ENCODE data around the gene TMEM135.

TMEM135 gene

DNA sequence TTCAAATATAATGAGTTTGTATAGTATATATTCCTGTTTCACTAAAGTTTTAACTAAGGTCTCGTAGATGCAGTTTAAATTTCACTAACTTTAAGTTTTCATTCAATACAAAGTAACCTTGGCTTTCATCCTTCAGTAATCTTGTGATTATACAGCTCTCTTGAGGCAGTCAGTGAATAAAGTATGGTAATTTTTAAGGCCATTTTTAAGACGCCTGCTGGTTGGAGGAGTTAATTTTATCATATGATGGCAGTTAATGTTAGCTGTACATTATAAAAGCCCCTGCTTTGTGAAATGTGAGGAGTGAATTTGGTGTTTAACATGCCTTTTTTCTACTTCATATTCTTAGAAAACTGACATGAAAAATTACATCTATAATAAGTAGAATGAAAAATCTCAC lies 163.6 kb downstream of the TMEM135 start:
- no peak for DNase-seq

DNA sequence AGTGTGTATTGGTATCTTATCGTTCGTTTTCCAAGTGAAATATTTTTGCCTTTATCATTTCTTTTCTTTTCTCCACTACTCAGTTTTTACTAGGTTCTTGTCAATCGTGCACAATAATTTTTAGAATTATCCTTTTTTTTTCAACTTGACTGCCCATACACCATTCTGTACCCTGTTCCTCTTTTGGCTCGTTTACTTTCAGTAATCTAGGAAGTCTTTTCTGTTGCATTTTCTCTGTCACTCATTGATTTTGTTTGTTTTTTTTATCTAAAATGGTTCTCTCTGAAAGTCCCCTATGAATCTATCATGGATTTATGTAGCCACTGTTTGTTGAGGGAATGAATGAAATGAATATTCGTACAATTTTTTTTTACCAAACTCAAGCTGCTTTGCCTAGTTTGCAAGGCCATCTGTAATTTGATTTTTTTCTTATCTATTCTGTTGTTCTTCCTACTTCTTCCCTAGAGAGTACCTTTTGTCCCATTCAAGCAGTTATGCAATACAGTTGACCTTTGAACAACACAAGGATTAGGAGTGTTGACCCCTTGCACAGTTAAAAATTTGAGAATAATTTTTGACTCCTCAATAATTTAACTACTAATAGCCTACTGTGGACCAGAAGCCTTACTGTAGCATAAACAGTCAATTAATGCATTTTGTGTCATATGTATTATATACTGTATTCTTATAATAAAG lies 166.3 kb downstream of the TMEM135 start:
- DNase-seq = no peak

DNA sequence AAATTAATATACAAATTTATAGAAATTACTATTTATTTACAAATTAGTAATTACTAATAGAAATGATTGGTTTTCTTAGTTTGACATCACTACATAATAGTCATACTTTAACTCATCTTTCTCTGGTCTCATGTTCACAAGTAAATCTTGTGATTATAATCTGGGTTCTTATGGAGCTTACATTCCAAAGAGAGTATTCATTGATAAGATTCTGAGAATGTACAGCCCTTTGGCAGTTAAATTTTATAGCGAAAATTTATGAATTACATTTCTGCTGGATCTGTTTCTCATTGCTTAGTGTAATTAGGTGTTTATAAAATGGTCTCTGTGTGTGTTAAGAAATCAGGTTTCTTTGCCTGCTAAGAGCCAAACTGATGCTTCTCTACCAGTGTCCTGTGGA lies 175.2 kb downstream of the TMEM135 start:
- no peak for DNase-seq

DNA sequence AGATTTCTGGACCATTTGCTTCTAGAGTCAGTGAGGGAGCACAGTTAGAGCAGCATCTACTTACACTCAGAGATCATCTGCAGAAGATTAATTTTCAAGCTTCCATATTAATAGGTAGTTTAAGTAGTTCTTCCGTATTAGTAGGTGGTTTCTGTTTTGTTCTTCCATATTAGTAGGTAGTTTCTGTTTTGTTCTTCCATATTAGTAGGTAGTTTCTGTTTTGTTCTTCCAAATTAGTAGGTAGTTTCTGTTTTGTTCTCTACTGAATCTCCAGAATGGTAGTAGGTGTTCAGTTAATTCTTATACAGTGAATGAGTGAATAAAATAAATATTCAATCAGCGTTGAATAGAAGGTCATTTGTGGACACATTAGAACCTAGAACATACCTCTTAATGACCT lies 175.7 kb downstream of the TMEM135 start:
- DNase-seq = no peak

DNA sequence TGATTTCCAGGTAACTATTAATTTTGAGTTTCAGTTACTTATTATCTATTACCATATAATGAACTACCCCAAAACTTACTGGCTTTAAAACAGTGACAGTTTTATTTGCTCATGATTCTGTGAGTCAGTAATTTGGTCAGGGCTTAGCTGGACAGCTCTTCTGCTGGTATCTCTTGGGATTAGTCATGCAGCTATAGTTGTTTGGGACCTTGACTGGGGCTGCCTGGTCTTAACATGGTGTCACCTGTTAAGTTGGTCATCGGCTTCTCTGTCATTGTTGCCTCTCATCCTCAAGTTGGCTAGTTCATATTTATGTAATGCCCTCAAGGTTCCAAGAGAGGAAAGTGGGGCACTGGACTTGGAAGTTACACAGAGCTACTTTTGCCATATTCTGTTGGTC lies 177.5 kb downstream of the TMEM135 start:
- DNase-seq = no peak

DNA sequence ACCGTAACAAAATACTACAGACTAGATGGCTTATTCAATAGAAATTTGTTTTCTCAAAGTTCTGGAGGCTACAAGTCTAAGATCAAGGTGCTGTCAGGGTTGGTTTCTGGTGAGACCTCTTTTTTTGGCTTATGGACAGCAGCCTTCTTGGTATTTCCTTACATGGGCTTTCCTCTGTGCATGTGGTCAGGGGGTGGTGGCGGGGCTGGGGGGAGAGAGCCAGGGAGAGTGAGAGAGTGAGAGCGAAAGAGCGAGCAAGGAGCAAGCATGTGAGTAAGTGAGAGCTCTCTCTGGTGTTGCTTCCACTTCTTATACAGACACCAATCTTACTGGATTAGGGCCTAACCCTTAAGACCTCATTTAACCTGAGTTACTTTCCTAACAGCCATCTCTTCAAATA lies 181.5 kb downstream of the TMEM135 start:
- no peak for DNase-seq

DNA sequence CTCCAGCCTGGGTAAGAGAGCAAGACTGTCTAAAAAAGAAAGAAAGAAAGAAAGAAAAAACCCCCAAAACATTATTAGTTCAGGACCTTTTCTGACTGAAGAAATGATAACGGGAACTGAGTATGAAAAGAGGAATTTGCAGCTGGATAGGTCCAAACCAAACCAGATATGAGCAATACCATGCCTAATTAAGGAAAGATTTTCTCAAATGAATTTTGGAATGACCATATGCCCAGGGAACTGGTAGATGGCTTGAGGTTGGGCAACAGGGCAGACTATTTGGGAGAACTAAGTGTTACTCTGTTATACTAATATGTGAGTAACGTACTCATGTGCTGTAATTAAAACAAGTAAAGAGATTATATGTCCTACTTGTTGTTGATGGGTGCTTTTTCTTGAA lies 186.1 kb downstream of the TMEM135 start:
- DNase-seq = no peak

DNA sequence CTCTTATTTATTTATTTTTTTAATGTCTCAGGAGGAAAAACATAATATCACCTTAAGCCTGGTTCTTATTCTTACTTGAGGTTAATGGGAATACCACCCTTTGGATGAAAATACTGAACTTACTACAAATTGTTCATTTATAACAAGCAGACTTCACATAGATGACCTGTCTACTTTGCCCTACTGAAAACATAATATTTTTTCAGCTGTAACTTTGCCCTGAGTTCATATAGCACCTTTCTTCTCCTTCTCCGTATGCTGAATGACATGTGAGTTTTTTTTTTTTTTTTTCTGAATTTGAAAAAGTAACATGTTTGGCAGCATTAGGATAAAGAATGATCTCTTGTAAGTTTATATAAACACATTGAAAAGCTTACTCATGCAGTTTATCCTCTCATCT lies 186.8 kb downstream of the TMEM135 start:
- DNase-seq = no peak

DNA sequence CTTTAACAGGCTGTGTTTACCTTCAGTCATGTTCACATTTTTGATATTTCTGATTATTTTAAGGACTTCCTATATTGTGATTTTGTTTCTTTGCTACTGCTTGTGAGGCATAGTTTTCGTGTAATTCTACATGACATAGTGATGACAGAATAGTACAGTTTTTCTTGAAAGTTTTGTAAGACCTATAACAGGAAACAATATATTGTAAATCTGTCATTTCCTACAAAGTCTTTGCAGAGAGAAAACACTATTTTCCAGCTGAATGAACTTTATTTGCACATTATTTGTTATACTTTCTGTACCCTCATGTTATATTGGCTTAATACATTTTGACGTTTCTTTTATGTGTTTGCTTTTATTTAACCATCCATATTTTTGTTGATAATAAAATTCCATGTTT lies 191.1 kb downstream of the TMEM135 start:
- no peak for DNase-seq

DNA sequence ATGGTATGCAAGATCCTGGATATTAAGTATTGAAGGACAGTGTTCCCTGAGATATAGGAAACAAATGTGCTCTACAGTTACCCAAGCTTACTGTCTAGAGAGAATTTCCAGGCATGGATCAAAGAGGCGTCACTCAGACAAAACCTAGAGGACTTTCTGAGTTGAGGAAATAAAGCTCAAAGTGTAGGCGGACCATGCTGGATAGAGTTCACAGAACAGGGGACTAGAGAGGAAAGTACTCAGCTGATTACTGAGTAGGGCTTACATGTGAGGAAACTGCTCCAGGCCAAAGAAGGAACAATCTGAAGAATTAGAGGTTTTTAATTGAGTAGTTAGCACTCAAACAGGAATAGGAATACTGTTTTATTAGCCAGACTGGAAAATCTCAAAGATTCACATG lies 193.3 kb downstream of the TMEM135 start:
- DNase-seq = no peak

DNA sequence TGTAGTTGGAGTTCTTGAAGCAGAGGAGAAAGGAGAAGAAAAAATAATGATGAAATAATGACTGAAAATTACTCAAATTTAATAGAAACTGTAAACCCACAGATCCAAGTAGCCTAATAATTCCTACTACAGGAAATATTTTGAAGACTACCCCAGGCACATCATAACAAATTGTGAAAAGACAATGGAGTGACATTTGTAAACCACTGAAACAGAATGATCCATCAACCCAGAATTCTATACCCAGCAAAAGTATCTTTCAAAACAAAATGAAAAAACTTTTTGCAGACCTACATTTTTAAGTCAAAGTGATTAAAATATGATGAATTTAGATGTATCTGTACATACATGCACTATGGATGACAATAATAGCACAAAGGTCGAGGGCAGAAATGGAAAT lies 194.6 kb downstream of the TMEM135 start:
- DNase-seq = no peak

DNA sequence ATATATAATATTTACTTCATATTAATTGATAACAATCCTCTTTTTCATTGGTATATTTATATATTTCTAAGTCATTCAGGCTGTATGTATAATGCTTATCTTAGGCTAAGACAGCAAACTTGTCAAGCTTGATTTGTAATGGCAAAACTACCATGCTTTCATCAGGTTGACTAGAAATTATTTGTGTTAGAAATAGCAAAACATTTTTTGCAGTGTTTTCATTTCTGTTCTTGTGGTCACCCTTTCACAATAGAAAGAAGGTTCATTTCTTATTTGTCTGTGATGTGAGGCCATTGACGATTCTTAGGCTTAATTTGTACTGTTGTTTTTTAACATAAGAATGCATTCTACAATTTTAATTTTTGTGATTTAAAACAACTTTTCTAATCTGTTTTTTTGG lies 197.6 kb downstream of the TMEM135 start:
- no peak for DNase-seq

DNA sequence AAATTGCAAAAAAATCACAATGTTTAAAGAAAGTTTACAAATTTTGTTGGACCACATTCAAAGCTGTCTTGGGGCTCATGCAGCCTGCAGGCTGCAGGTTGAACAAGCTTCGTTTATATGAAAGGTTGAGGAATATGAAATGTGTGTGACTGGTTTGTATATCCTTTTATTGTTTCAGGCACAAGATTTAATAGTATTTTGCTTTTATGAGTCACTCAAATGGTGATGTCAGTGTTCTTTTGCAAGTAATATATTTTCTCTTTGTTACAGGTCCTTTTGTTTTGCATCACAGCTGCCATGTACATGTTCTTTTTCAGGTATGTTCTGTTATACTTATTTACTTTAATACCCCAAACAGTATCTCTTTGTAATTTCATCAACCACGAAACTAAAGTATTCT lies 198.6 kb downstream of the TMEM135 start:
- no peak for DNase-seq

DNA sequence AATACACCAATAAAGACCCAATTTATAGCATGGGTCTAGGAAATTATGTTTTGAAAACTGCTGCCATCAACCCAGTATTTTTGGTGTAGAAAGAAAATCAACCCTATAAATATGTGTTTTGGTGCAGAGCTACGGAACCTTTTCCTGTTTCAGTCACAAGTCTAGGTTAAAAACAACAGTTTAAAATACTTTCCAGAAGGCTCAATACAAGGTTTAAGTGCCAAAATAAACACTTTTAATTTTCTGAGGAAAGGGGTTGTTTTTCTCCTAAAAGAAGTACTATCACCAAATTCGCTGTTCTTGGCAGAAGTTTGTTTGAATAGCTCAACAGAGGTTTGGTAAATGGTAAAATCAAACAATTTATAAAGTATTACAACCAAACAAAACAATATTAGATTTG lies 201.3 kb downstream of the TMEM135 start:
- DNase-seq = no peak

DNA sequence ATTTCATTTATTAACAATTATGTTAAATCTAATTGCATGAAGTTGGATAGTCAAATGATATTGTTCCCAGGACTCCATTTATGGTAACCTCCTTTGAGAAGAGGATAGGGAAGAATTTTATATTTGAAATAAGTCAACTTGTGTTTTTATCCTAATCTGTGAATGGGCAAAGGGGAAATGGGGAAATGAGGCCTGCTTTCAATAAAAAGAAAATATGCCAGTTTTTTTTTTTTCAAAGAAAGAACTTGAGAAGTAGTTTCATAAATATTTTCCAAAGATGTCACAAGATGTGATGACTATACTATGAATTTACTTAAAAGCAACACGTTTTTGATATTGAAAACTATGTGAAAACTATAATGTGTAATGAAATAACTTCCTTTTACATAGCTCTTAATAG lies 201.8 kb downstream of the TMEM135 start:
- DNase-seq = no peak

DNA sequence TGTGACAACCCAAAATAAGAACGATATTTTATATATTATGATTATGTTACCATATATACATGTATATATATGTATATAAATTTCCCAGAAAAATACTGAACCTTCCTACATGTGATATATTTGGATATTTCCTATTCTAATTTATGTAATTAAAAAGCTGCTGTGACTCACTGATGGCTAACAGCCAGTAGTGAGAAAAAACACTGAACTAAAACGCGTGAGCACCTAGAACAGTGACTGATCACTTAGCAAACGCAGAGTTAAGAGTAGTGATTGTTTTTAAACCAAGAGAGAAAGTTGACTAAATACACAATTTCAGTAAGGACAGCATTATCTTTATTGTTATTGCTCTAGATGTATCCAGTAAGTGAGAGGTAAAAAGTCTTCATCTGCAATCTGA lies 213.8 kb downstream of the TMEM135 start:
- no peak for DNase-seq

DNA sequence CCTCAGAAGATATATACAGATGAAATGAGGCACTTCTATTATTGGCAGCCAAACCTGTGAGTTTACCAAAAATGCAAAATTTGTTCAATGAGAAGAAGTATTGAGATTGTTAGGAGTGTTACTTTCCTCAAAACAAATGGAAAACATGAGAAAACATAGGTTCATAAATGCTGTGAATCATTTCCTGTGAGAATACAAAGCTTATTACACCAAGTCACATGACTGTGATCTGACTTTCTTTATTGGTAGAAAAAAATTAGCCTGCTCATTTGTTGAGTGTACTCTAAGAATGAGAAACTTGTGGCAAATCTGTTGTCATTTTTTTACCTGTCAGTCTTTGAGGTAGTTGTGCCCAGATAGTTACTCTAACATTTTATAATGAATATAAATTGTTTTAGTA lies 215.1 kb downstream of the TMEM135 start:
- DNase-seq = no peak

DNA sequence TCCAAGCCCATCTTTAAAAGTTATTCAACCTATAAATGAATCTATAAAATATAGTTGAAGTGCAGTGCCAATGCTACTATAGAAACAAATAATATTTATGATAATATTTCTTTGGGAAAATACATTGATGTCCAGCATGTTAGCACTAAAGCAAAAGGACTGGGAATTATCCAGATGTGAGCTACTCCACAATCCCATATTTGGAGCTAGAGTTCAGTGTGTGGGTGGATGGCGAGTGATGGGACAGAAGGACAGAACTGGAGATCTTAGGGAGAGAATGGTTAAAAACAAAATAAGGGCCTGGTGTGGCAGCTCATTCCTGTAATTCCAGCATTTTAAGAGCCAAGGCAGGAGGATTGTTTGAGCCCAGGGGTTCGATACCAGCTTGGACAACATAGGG lies 216.8 kb downstream of the TMEM135 start:
- DNase-seq = no peak

DNA sequence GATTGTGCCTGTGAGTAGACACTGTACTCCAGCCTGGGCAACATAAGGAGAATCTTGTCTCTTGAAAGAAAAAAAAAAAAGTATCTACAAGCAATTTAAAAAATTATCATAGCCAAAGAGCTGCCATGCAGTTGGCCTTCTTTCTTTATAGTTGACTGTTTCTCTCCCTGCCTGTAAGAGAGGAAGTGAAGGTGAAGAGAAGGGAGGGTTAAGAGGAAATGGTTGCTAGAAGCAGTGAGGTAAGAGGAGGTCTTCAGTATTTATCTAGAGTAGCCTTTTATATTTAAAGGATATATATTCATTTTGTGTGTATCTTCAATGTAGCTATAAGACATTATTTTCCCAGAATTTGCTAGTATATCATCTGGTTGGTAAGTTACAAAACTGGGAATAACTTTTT lies 217.9 kb downstream of the TMEM135 start:
- DNase-seq = no peak

DNA sequence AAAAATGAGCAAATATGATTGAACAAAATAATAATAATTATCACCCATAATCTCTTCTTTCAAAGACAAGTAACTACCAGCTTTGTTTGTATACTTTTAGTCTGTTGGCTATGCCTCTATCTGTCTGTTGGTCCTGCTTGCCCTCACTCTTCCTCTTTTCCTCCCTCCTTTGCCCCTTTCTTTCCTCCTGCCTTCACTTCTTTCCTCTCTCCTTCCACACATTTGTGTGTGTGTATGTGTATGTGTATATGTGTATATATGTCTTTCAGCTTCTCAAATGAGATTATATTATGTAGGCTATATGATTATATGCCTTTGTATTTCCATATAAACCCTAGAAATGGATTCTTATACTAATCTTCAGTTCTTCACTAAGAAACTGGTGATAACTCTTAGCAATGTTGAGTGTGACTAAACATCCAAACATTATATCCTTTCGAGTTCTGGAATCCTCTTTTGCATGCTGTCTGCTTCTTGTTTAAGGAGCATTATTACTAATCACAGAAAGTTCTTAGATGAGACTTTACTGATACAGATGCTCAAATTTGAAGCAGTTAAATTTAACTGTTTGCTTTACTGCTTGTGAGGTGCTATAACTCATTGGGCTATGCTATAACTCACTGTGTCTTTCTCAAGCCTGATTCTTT lies 219.1 kb downstream of the TMEM135 start:
- no peak for DNase-seq

DNA sequence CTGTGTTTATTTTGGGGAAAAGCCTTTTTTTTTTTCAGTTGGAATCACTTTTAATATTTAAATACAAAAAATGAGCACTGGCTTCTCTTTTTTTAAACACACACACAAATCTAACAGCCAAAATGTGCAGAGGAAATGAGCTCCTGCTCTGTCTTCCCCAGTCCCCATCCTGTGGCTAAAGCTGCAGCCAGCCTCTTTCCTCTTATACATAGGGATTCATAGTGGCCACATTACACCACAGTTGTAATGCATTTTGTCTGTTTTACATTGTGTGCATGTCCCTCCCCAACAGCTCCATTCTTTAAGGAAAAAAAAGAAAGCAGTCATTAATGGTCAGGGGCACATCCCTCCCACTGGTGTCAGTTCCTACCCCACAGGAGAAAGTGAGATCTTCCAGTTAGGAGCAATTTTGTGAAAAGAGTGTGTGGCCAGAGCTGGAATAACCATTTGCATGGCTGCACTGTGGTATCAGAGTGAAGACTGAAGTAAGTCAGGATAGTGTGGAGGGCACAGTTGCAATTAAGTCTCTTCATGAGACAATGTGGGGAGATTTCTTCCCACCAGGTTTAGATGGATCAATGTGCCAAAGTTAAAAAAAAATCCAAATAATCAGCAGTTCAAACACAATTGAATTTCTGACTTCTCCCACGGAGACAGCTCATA lies 220.6 kb downstream of the TMEM135 start:
- DNase-seq = no peak

DNA sequence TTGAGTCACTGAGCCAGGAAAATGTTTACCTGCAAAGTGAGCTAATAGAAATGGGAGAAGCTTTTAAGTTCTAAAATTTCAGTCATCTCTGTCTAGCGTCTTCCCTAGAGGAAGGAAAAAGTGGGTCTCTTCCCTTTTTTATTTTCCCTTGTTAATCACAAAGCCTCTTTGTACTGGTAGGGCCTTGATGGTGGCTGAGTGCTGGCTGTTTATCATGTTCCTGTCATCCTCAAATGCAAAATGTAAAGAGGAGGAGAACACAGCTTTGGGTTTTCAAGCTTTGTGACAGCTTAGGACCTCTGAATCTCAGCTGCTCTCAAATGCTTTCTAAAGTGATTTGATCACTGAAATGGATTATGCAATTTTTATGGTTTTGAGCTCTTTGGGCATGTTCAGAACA lies 222.0 kb downstream of the TMEM135 start:
- DNase-seq = no peak

DNA sequence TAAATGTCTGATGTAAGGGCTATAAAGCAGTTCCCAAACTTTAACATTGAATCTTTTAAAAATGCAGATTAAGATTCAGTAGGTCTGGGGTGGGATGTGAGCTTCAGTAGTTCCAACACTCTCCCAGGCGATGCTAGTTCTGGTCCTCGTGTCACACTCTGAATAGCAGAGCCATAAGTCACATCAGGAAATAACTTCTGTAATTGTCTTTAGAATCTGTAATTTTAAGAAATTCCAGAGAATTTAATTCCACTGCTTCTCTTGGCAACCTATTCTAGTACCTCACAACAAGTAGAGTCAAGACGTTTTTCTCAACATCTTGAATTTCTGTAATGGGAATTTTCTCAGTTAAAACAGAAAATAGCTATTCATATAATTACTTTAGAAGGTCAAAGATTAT lies 223.1 kb downstream of the TMEM135 start:
- DNase-seq = no peak

DNA sequence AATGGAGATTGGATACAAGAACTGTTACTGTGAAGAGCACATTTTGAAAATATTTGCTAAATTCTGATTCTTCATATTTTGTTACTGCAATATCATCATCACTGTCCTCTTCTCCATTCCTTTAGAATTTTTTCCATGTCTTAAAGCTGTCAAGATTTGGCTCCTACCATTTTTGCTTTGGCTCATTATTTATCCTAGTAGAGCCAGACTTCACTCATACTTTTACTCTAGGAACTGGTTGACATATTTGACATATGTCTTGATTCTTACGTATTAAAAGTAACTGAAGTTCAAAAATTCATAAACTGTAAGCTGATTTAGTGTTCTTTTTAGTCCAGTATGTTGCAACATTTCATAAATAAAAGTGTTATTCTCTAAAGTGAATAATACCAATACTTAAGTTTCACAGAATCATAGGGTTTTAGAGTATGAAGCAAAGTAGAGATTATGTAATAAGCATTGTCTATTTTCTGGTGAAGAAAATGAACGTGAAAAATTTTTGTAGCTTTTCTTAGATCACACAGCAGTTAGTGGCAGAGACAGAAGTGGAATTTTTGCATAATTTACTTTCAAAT lies 225.6 kb downstream of the TMEM135 start:
- no peak for DNase-seq
